GM21717 (cell line): ENCODE results near the gene KLHL2.
"Not testable (repeated sequence)": the region's sequence is repeated elsewhere in the genome, so short reads cannot be mapped to it uniquely, and the experiment has no call there.

Source experiments
- ATAC-seq: cut with Tn5 transposase; IDR thresholded peaks from one replicate; pipeline ENCODE4 v1.9.1; 2021; ENCODE audit warnings: mild to moderate bottlenecking, moderate library complexity; ENCODE audit not compliant: unreplicated experiment

Gene KLHL2

GRCh38 chr4:165326831-165327210, 119.5 kb downstream of the KLHL2 start:
- peak; percentile 15 for ATAC-seq

- ATAC-seq: peak; percentile 99
Observed at GRCh38 chr4:165327211-165328100, 120.1 kb downstream of the KLHL2 start, which contains the start of gene MSMO1. Gene MSMO1 (plus strand): TSS chr4:165327669. CDS start chr4:165333371, 5,702 bp downstream.

GRCh38 chr4:165328101-165328425, 120.7 kb downstream of the KLHL2 start:
- peak; percentile 1 for ATAC-seq

DNA sequence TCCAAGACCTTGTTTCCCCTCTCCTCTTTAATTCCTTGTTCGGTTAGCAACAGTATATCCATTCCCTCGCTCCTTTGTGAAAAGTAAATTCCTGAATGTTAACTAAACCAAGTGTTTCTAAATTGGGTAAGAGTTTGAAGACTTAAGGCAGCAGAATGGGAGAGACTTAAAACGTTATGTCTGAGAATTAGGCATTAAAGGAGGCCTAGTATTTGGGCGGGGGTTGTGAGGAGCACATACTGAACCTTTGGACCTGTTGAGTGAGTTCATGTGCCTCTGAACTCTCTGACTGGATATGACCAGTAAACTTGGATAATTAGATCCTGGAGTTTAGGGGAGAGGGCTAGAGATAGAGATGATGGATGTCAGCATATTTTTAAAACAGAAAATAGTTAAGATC, 121.3 kb downstream of the KLHL2 start:
- no peak for ATAC-seq

DNA sequence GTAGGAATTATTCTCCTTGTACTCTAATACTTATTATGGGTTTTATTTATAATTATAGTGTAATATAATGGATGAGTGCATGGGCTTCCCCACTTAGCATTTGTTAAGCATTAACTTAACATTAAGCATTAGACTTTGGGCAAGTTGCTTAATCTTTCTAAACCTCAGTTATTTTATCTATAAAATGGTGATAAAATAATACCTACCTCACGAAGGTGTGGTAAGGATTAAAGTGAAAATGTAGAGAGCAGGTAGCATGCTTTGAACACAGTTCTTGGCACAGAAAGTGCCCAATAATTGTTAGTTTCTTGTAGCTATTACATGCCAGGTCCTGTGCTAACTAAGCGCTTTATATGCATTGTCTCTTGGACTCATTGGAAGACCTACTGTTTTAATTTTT, 122.7 kb downstream of the KLHL2 start:
- no peak for ATAC-seq

- no peak for ATAC-seq
Observed at GRCh38 chr4:165330666-165331065, 123.3 kb downstream of the KLHL2 start.

DNA sequence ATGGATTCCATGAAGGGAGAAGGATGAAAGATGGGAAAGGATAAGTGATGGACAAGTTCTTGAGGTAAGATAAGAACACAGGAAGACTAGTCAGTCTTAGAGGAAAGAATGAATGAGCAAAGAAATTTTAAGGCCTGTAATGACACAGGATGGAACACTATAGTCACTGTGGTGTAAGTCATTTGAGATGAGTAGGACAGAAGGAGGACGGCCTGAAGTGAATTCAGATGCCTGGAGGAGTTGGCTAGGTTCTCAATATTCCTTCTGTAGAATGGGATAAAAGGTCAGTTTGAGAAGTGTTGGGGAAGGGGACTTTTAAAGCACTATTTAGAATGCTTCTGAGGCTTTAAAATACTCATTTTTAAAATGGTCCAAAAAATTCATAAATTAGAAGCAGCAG, 124.0 kb downstream of the KLHL2 start:
- no peak for ATAC-seq

DNA sequence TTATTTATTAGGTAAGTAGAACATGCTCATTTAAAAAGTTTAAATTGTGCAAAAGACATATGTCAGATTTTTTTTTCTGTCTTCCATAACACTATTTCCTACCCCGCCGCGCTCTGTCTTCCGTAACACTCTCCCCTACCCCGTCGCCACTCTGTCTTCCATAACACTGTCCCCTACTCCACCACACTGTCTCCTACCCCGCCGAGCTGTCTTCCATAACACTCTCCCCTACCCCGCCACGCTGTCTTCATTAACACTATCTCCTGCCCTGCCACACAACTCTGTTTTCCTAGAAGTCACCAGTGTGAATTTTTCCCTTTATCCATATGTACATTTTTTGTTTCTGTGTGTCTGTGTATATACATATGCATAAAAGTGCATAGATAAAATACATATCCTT, 124.5 kb downstream of the KLHL2 start:
- ATAC-seq: no peak

- no peak for ATAC-seq
Observed at GRCh38 chr4:165332502-165332901, 125.1 kb downstream of the KLHL2 start.

DNA sequence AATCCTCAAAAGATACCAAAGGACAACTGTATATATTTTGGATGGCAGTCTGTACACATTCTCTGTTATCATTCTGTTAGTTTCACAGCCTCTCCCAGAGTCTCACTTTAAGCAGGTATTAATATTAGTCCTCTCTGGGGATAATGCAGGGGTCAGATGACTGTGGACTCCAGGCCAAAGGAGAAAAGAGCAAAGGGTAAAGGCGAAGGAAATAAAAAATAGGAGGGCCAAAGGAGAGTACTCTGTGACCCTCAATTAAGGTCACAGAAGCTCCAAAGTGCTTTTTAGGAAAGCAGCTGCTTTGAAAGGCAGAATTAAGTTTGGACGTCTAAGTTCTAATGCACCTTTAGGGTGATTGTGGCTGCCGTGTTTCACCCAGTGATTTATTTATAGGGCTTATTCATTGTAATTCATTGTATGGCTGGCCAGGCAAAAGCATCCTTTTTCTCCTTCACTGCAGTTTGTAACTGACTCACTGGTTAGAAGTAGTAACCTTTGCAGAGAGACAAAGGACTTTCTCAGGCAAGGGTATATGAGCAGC, 127.9 kb downstream of the KLHL2 start:
- no peak for ATAC-seq

DNA sequence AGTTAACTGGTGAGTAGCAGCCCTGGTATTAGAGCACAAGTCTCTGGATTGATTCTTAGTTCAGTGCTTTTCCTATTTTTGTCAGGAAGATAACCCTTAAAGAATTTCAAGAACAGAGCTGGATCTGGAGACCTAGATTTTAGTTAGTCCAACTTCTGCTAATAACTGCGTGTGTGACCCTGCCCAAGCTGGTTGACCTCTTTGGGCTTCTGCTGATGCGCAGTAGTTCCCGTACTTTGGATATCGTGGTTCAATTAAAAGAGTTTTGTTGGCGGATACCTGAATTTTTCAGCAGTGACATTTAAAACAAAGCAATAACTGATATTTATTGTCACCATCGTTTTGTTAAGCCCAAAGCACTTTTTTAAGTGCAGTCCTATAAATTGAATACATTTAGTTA, 129.4 kb downstream of the KLHL2 start:
- ATAC-seq: no peak

- ATAC-seq: not testable (repeated sequence)
Observed at GRCh38 chr4:165342340-165342739, 135.0 kb downstream of the KLHL2 start.

GRCh38 chr4:165343353-165344191, 136.2 kb downstream of the KLHL2 start:
- ATAC-seq: no peak

GRCh38 chr4:165345666-165346417, 138.5 kb downstream of the KLHL2 start:
- no peak for ATAC-seq

GRCh38 chr4:165347647-165348569, 140.5 kb downstream of the KLHL2 start:
- no peak for ATAC-seq

- no peak for ATAC-seq
Observed at GRCh38 chr4:165351359-165352130, 144.2 kb downstream of the KLHL2 start.

DNA sequence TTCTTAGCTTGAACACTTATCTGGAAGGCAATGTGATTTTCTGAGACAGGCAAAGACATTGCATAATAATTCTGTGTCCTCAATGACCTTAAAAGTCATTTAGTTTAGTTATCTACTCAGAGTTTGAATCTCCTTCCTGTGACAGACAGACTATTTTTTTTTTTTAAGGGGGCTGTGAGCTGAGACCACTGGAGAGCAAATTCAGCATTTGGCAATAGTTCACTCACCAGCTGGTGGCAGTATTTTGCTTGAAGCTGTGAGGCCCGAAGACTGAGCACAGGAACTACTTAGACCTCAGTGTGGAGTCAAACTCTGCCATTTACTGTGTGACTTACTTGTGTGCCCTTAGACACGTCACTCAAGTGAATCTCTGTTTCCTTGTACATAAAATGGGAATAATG, 148.5 kb downstream of the KLHL2 start:
- no peak for ATAC-seq

DNA sequence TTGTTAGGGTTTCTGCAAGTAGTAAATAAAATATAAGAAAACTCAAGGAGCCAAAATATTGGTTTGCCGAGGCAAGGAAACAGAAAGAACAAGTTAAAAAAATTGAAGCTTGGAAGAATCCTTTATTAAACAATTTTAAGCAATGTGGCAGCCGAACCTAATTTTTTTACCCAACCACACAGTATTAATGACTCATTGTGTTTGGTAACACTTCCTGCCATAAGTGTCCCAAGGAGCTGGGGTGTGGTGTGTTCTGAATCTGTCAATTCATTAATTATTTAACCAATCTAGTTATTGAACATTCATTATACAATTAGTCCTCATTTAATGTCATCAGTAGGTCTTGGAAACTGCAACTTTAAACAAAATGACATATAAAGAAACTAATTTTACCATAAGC, 152.1 kb downstream of the KLHL2 start:
- no peak for ATAC-seq

DNA sequence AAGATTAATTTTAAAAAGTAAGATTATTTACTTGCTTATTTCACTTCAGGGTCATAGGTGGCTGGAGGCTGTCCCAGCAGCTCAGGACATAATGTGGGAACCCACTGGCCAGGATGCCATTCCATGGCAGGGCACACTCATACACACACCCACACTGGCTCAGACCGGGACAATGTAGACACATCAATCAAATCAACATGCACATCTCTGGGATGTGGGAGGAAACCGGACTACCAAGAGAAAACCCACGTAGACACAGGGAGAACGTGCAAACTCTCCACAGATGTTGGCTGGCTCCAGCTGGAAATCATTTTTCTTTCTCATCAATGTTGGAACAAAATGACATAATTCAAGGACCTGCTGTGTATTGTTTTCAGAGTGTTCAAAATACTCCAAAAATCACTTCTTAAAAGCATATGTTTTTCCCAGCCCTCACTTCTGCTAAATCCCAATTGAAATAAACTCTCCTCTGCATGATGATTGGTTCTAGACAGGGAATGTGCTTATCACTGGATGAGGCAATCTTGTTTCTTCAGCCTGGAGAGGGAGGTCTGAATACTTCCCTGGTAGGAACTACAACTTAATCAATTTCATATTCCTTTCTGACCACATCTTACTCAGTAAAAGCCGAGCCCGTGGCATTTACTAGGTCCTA, 152.8 kb downstream of the KLHL2 start:
- no peak for ATAC-seq
